KOPT-K1 (cell line): ENCODE results near the gene B3GALT4.

Experiments used
- H3K27ac ChIP-seq: fragments of 200-600 bp; sonication (generic); 2 replicates; pipeline ENCODE4 v1.5.1; 2016; ENCODE audit warnings: antibody characterized with exemption, mild to moderate bottlenecking, low read depth, low read length; ENCODE audit not compliant: poor library complexity, severe bottlenecking
- H3K36me3 ChIP-seq: fragments of 200-600 bp; sonication (generic); 2 replicates; pipeline ENCODE4 v1.5.1; 2017; ENCODE audit warnings: antibody characterized with exemption, mild to moderate bottlenecking, low read length, moderate library complexity; ENCODE audit not compliant: insufficient read depth
- H3K9me3 ChIP-seq: fragments of 200-600 bp; sonication (generic); 2 replicates; pipeline ENCODE4 v1.5.1; 2017; ENCODE audit warnings: antibody characterized with exemption, low read length, mild to moderate bottlenecking; ENCODE audit not compliant: insufficient read depth, poor library complexity, severe bottlenecking

Gene B3GALT4

DNA sequence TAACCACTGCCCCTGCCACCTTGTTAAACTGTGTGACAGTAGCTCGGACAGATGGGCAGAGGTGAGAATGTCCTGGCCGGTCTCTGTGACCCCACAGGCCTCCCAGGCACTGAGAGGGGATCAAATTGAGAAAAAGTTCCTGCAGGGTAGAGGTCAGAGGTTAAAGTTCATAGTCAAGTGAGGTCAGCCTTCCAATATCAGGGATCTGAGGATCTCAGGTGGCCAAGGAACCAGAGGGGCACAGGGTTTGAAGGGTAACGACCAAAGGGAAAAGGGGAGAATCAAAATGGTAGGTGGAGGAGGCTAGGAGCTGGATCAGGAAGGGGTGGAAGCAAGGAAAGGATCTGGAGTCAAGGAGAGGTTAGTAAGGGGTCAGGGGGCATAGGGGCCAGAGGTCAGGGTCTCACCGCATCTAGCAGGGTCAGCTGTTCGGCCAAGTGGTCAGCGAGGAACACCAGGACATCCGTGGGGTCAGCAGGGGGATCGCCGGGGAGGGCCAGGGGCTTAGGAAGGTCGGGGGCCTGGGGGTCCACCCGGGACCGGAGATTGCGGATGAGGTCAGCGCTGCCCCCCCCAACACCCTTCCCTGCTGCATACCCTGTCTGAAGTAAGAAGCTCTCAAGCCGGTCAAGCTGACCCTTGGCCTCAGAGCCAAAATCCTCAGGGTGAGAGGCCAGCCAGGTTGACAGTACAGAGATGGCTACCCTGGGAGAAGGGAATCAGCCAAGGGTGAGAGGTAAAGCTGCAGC, 18.9 kb downstream of the B3GALT4 start:
- no peak overlapping the region for H3K27ac ChIP-seq
- no peaks in the 10 kb centered on the region for H3K9me3 ChIP-seq
- peaks cover 59% of the 10 kb centered on the region for H3K36me3 ChIP-seq

DNA sequence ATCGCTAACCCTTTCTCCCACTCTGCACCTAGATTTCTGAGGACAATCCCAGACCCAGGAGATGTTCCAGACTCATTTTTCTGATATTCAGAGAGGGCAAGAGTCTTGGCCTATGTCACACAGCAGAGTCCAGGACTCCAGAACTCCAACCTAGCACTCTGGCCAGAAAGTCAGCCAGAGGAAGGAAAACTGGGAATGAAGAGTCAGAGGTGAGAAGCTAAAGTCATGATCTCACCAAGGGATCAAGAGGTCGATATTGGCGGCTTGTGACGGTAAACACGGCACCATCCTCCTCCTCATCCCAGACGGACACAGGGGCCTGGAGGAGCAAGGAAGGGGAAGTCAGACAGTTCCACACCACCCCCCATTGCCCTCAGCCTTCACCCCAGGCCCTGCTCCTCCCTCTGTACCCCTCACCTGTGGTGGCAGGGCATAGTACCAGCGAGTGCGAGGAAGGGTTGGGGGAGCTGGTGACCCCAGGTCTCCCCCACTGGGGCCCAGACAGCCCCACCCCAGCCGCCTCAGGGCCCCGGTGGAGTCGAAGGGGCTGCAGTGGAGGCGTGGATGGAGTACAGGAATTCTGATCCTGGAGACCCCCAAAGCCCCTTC, 20.0 kb downstream of the B3GALT4 start:
- Histone ChIP-seq H3K27ac (no peak overlapping the region), H3K36me3 (peaks cover 59% of the 10 kb centered on the region), H3K9me3 (no peaks in the 10 kb centered on the region)

DNA sequence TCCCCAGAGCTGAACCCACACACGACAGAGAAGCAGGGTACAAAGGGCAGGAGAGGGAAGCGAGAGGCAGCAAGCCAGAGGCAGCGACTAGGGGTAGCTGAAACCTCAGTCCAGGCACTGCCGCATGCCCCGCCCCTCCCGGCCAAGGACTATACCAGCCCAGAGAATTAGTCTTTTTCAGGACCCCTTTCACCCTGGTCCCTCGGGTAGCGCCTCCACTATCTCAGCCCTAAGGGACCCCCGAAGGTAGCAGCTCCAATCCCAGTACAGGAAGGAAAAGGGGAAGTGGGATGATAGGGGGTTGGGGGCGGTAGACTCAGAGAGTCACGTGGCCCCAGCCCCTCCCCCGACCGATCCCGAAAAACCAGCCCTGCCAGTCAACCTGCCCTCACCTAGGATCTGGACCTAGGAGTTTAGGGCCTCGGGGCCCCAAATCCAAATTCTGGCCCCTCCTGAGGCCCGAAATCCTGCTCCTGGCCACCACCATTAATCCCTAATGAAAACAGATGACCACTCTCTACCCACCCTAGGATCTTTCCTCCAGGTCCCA, 20.6 kb downstream of the B3GALT4 start:
- no peaks in the 10 kb centered on the region for H3K9me3 ChIP-seq
- H3K27ac ChIP-seq, result peak overlapping the region; percentile 32
- H3K36me3 ChIP-seq, result peaks cover 59% of the 10 kb centered on the region

DNA sequence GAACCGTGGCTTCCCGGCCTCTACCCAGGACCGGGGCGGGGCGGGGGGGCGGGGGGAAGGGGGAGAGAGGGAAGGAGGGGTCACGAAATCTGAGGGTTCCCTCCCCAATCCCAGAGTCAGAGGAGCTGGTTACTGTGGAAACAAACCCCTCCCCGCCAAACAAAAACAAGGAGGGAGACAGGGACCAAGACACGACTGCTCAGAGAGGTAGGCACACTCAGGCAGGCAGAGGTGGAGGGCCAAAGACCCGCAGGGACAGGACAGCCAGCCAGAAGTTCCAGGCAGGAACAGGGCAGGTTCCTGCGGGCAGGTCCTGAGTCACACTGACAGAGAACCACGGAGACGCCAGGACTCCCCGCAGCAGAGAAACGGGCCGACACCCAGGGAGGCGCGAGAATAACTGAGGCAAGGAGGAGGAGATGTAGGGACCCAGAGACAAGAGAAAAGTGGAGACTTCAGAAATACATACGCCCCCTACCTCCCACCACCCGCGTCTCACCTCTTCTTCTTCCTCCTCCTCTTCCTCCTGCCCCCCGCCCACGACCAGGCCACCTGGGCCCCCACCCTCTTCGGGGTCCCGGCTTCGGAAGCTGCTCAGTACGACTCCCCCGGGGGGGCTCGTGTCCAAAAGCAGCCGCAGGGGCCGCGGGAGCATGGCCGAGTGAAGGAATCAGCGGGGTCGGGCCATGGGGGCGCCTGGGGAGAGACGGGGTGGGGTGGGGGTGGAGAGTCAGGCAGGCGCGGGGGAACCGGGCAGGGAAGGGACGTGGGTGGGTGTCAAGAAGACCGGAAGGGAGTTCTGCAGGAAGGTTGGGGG, 21.2 kb downstream of the B3GALT4 start:
- Histone ChIP-seq H3K36me3 (peaks cover 59% of the 10 kb centered on the region), H3K9me3 (no peaks in the 10 kb centered on the region), H3K27ac (peak overlapping the region; percentile 96)

DNA sequence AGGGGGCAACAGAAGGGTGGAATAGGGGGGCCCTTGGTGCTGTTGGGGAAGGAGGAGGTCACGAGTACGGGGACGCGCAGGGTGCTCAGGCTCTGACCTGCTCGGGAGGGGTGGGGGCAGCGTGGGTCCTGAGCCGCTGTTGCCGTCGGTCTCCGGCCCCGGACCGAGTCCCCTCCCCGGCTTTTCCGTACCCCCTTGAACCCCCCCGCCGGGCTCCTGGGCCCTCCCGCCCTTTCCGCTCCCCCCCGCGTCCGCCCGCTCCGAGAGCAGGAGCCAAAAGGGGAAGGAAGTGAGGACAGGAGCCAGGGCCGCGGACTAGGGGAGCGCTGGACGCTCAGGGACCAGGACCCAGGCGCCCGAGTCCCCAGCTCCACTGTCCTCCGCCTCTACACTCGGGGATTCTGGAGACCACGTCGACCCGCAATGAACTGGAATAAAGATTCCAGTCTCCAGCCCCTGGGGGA, 21.9 kb downstream of the B3GALT4 start, which contains the start of gene RGL2:
Gene RGL2, minus strand, starts transcription at position 170 of the 464 bp plus-strand sequence. CDS start 332 bp downstream, outside the sequence.
- H3K36me3 ChIP-seq, result peaks cover 59% of the 10 kb centered on the region
- H3K27ac ChIP-seq, result peak within 1 kb of the TSS; percentile 96
- H3K9me3 ChIP-seq, result no peaks in the 10 kb centered on the region

DNA sequence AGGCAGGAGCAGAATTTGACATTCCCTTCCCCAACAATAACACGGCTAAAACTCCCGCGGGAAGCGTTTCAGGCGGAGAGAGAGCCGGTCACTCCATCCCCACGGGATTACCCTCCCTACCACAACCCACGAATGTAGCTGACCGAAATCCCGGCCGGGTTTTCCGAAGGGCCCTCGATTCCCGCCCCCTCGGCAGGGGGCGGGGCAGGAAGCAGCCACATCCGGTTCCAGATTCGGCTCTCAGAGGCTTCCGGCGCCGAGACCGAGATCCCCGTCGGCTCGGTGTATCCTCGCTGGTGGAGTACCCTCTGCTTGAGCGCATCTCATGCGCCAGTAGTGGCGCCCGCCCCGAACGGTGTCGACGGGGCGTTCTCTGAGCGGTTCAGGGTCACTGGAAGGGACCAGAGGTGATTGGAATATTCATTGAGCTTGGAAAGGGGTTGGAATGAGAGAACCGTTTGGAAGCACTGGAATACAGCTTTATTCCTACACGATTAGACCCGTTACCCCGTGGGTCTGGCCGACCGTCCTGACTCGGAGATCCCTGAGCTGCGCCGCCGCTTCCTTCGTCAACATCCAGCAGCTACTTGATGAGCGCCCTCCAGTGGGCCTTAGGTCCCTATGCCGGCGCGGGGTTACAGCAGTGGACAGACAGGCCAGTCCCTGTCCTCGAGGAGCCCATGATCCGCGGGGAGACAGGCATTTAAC, 22.5 kb downstream of the B3GALT4 start:
- H3K36me3 ChIP-seq, result peaks cover 59% of the 10 kb centered on the region
- no peaks in the 10 kb centered on the region for H3K9me3 ChIP-seq
- H3K27ac ChIP-seq, result peak overlapping the region; percentile 96

DNA sequence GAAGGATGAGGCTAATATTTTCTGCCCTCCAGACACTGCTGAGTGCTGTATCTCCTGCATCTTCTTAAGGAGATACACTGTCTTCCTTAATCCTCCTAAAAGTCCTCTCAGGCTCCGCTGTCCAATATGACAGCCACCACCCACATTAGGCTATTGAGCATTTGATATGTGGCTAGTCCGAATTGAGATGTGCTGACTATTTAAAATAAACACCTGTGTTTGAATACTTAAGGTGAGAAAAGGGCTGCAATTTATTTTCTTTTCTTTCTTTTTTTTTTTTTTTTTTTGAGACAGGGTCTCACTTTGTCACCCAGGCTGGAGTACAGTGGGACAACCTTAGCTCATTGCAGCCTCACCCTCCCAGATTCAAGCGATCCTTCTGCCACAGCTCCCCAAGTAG, 25.0 kb downstream of the B3GALT4 start:
- Histone ChIP-seq H3K36me3 (peaks cover 62% of the 10 kb centered on the region), H3K27ac (no peak overlapping the region), H3K9me3 (no peaks in the 10 kb centered on the region)

DNA sequence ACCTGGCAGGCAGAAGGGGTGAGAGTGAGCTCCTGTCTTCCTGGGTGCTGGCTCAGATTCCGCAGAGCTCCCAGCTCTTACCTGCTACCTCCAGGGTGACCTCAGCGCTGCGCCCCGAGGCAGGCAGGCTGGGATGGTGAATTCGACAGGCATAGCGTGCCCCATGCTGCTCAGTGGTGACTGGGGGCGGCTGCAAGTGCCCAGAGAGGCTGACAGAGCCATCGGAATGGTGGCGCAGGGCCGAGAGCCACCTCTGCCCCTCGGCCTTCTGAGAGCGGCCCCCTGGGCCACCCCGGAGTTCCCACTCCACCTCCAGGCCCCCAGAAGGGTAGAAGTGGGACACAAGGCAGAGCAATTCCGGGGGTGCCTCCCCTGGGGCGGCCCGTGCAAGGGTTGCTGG, 27.3 kb downstream of the B3GALT4 start:
- Histone ChIP-seq H3K36me3 (peaks cover 82% of the 10 kb centered on the region), H3K27ac (no peak overlapping the region)

DNA sequence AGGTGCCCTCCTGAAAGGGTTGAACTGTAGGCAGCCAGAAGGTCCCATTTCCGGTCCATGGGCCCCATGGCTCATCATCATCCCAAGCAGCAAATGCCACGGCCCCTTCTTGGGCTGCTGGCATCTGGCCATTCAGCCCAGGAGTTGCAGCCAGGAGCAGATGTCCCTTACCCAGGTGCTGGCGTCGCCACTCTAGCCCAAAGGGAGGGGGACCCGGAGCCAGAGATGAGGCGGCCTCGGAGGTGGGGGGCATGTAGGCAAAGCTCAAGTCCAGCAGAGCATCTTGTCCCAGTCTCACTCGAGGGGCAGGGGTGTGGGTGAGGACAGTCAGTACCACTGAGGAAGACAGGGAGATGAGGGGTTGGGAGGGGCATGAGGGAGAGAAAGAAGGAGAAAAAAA, 28.1 kb downstream of the B3GALT4 start:
- Histone ChIP-seq H3K9me3 (no peaks in the 10 kb centered on the region), H3K27ac (no peak overlapping the region), H3K36me3 (peaks cover 89% of the 10 kb centered on the region)

More for the DNA sequence above, 27.3 kb downstream of the B3GALT4 start:
- no peaks in the 10 kb centered on the region for H3K9me3 ChIP-seq

DNA sequence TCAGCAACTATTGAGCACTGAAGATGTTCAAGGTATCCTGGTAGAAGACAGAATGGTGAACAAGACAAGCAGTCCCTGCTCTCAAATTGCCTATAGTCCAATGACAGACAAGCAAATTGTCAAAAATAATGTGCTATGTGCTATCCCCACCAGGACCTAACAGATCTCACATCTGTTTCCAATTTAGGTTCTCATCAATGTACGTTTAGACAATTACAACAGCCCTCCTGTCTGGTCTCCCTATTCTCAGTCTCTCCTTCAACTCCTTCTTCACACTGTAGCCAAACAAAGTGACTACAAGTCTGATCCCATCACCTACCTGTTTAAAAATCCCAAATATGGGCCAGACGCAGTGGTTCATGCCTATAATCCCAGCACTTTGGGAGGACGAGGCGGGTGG, 29.4 kb downstream of the B3GALT4 start:
- no peak overlapping the region for H3K27ac ChIP-seq
- peaks cover 94% of the 10 kb centered on the region for H3K36me3 ChIP-seq
- no peaks in the 10 kb centered on the region for H3K9me3 ChIP-seq

DNA sequence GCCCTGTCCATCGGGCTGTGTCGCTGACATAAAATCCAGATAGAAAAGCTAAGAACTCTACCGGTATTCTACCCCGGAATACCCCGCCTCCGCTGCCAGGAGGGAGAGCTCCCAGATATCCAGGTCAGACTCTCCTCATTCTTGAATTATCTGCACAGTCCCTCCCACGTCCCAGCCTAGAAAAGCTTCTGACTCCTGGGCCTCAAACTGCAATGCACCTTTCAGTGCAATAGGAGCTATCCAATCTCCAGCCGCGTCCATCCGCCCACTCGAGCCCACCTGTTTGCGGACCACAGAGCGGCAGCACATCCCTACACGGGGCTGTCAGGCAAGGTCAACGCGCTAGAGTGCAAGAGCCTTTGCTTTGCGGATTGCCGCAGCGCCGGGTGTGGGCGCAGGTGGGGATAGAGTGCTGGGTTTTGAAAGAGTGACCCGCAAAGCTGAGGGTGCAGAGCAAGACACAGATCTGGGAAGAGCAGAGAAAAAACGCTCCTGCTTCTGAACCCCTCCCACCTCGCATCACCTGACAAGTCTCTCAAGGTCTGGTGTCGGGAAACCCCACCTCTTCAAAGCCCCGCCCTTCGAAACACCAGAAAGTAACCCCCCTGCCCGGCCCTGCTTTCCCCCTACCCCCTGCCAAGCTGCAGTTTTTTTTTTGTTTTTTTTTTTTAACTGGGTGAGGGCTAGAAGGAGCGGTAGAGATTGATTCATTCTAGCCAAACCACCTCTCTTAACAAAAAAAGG, 35.6 kb downstream of the B3GALT4 start:
- Histone ChIP-seq H3K36me3 (peaks cover 45% of the 10 kb centered on the region), H3K27ac (peak overlapping the region; percentile 99), H3K9me3 (no peaks in the 10 kb centered on the region)

DNA sequence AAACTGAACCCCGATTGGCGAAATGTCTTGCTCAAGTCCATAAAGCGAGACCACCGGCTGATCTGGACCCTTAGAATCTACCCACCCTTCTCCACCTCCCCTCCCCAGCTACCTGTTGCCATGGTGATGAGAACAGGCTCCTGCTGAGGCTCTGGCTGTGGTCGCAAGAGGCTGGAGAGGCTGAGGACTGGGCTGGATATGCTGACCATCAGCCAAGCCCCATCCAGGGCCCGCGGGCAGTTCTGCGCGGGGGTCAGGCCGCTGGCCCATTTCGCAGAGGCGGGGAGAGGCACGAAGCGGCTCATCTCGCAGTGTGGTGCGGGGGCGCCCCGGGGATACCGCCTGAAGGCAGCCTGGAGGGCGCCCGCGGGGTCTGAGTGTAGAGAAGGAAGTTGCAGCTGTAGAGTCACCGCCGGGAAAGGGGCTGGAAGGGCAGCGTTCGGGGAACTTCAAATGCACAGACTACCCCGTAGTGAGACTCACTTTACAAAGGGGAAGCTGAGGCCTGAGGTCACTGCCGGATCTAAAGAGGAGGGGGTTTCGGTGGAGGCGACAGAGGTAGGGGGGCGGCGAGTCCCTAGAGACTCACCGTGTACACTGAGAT, 36.3 kb downstream of the B3GALT4 start:
- peak overlapping the region; percentile 99 for H3K27ac ChIP-seq
- no peaks in the 10 kb centered on the region for H3K9me3 ChIP-seq
- H3K36me3 ChIP-seq, result peaks cover 39% of the 10 kb centered on the region

DNA sequence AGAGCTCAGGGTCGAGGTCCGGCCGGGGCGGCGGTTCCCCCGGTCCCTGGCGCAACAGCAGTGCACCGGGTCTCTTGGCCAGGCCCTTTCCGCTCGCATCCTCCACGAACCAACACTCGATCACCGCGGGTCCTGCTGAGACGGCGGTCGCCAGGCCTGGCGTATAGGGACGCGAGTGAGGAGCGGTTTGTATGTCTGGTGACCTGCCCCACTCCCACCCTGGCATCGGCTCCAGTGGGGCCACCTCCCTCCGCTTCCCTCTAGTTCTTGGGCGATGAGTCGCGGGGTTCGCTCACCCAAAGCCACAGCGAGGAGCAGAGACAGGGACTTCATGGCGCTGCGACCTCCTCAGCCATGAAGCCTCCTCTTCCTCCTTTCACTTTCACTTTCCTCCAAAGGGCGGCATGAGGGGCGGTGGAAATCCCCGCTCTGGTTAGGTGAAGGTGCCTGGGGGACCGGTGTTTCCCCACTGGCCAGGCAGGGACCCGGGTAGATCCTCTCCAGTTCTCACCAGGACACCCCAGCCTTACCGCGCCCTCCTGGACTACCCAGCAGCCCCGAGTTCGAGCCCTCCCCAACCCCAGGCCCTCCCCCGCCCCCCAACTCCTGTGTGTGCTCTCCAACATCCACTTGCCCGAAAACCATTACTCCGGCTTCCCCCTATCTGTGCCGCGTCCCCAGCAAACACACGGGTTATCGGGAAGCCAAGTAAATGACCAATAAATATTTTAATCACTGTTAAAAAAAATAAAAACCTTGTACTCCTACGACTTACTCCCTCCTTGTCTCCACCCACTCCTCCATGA, 37.0 kb downstream of the B3GALT4 start, which contains the start of gene TAPBP:
Gene TAPBP, minus strand, starts transcription at position 370 of the 806 bp plus-strand sequence. Its CDS starts 37 bp downstream, at position 333.
- peaks cover 38% of the 10 kb centered on the region for H3K36me3 ChIP-seq
- peak within 1 kb of the TSS; percentile 99 for H3K27ac ChIP-seq
- no peaks in the 10 kb centered on the region for H3K9me3 ChIP-seq
